Right lobe of liver (tissue), 6 donors: Measurements from ENCODE around the gene RPRD1B. TPM values are rescaled to one million over a fixed set of nuclear protein-coding genes. Genes with fewer than 3 reads are reported as not detected.
A peak's percentile ranks its signal among the peaks of the same experiment; 100 is the strongest.

Experiments
- ATAC-seq, 4 donors: fragments of 200-7000 bp; cut with Tn5 transposase; one replicate each; pipeline ENCODE4 v1.9.1; 2020; ENCODE audit warnings: mild to moderate bottlenecking in 4 of 4, moderate library complexity in 4 of 4
- DNase-seq, 3 donors: peaks; one replicate each; pipeline ENCODE4 v3.0.0-alpha.2; 2020
- H3K27ac ChIP-seq, 3 donors: fragments of 200-600 bp; one replicate each; pipeline ENCODE4 v1.8.0; 2022
- H3K27me3 ChIP-seq, 2 donors: fragments of 200-600 bp; one replicate each; pipeline ENCODE4 v1.8.0; 2022
- H3K36me3 ChIP-seq, 4 donors: fragments of 200-600 bp; sonication (generic) in 1 of 4; one replicate each; pipeline versions ENCODE4 v1.5.1 to v1.8.0; 2017 to 2022; ENCODE audit warnings: control low read depth in 1 of 4
- H3K4me1 ChIP-seq, 4 donors: fragments of 200-600 bp; sonication (generic) in 1 of 4; one replicate each; pipeline versions ENCODE4 v1.5.1 to v1.8.0; 2017 to 2022; ENCODE audit warnings: control low read depth in 1 of 4
- H3K4me3 ChIP-seq, 3 donors: fragments of 200-600 bp; one replicate each; pipeline ENCODE4 v1.8.0; 2022
- H3K9me3 ChIP-seq, 4 donors: fragments of 200-600 bp; sonication (generic) in 1 of 4; one replicate each; pipeline versions ENCODE4 v1.5.1 to v1.8.0; 2017 to 2022; ENCODE audit warnings: control low read depth in 1 of 4
- POLR2A ChIP-seq: fragments of 450-650 bp; IDR thresholded peaks from one replicate; pipeline ENCODE4 v1.6.1; 2017; ENCODE audit warnings: antibody characterized with exemption, mild to moderate bottlenecking
- WGBS: methylation state at CpG from one replicate; pipeline ENCODE4 v1.1.6; 2018; ENCODE audit warnings: low coverage, low lambda C conversion rate; ENCODE audit not compliant: insufficient coverage; ENCODE audit errors: missing lambda C conversion rate; 5-methylcytosine and 5-hydroxymethylcytosine counted together
- intact Hi-C, 2 donors: fragments of 100-400 bp; cut with DNase I; formaldehyde crosslinking; loops; one replicate each; pipeline versions ENCODE4 v1.11.2 to v1.14.1; 2022
- total RNA-seq, 6 experiments: library from RNA; depleted of rRNA in 2 of 6; stranded (reverse); fragments of >200 nt in 2 of 6; fragmentation: NEBNext Ultra II Directional in 3 of 6; extraction: Animal tissue kit (Norgen Biotek cat#: 25700) in 3 of 6; gene quantifications; one replicate each; pipeline versions ENCODE4 v1.1.0 to v1.2.4, GENCODE V29; 2016 to 2023
- TF ChIP-seq, protein P1 (sequence below), 4 donors: fragments of 200-600 bp in 3 of 4; fragments of 450-650 bp in 1 of 4; IDR thresholded peaks; one replicate each; pipeline versions ENCODE4 v1.5.1 to v1.8.0; 2016 to 2022; ENCODE audit warnings: antibody characterized with exemption in 4 of 4, mild to moderate bottlenecking in 2 of 4
- donor health status: DM: no; HTN: yes; CAD: no.
- donor health status: DM: no; HTN: no; CAD: no.
- donor health status: DM: no; HTN: no; CAD: no.
- donor health status: DM: no; HTN: yes; CAD: no.
- donor health status: DM: no; HTN: yes; CAD: no.

RPRD1B gene
- total RNA-seq, 6 experiments from 2014 or later, result 25.0 to 153 (median 37.9) TPM

- Histone ChIP-seq H3K36me3 (peaks cover 0 to 6% (median under 1%) of the 10 kb centered on the region in 4 donors), H3K27ac (no peak overlapping the region), H3K27me3 (no peaks in the 10 kb centered on the region), H3K4me3 (no peak overlapping the region), H3K9me3 (no peaks in the 10 kb centered on the region), H3K4me1 (peaks cover 0 to 43% (median 4%) of the 10 kb centered on the region in 4 donors)
- TF ChIP-seq POLR2A, result no peak
- TF ChIP-seq, protein P1, sequence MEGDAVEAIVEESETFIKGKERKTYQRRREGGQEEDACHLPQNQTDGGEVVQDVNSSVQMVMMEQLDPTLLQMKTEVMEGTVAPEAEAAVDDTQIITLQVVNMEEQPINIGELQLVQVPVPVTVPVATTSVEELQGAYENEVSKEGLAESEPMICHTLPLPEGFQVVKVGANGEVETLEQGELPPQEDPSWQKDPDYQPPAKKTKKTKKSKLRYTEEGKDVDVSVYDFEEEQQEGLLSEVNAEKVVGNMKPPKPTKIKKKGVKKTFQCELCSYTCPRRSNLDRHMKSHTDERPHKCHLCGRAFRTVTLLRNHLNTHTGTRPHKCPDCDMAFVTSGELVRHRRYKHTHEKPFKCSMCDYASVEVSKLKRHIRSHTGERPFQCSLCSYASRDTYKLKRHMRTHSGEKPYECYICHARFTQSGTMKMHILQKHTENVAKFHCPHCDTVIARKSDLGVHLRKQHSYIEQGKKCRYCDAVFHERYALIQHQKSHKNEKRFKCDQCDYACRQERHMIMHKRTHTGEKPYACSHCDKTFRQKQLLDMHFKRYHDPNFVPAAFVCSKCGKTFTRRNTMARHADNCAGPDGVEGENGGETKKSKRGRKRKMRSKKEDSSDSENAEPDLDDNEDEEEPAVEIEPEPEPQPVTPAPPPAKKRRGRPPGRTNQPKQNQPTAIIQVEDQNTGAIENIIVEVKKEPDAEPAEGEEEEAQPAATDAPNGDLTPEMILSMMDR (IDR thresholded peaks at IDR 0.05), result no peak
- 80% methylated on average over 5 of the region's 5 CpGs for WGBS
- no peak for ATAC-seq
- DNase-seq, result no peak
- intact Hi-C loops, result no loop called here
Observed at GRCh38 chr20:38036366-38036765, 2.8 kb downstream of the RPRD1B start.

DNA sequence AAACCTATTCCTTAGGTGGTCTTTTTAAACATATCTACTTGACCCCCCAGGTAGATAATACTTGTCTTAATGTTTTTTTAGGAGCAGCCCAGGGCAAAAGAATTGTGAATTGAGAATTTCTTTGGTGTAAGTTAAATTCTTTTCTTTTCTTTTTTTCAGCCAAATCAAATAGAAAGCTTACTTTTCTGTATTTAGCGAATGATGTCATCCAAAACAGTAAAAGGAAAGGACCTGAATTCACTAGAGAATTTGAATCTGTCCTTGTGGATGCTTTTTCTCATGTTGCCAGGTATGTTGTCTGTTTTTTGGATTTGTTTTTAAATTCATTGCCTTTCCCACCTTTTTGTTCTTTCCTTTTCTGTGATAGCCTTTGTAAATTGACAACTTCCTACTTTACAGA is 6.7 kb downstream of the RPRD1B start:
- Histone ChIP-seq H3K27me3 (no peaks in the 10 kb centered on the region), H3K4me3 (no peak overlapping the region), H3K4me1 (peaks cover 0 to 22% (median 4%) of the 10 kb centered on the region in 4 donors), H3K36me3 (peaks cover 2 to 22% (median 9%) of the 10 kb centered on the region in 4 donors), H3K27ac (no peak overlapping the region), H3K9me3 (no peaks in the 10 kb centered on the region)
- ATAC-seq, result peak in 1 of 4 donors; percentile 30
- TF ChIP-seq, protein P1 (IDR thresholded peaks at IDR 0.05), result no peak
- no peak for TF ChIP-seq POLR2A
- 14% methylated on average over 1 of the region's 1 CpG for WGBS
- intact Hi-C loops, result no loop called here
- no peak for DNase-seq

DNA sequence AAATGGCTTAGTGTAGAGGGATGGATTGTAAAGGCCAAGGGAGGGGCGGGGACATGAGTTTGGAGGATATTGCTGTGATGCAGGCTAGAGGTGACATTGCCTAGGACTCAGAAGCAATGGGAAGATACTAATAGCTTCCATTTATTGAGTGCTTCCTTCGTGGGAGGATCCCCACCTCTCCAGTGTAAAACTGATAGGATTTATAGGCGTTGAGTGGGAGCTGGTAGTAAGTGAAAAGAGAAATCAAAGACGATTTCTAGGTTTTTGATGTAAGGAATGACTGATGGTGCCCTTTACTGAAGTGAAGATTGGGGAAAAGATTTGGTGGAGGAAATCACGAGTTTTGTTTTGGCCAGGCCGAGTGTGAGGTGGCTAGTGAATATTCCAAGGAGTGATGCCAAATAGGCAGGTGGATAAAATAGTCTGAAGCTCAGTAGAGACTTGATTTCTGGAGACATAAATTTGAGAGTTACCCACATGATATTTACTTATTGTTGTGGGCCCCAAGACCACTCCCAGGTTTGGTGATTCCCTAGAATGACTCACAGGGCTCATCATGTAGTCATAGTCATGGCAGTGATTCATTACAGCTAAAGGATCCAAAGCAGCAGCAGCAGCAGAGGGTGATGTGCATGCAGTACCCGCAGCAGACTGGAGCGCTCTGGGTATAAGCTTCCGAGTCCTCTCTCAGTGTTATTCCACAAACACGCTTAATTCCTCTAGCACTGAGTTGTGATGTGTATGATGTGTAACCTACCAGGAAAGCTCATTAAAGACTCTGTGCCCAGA is 10.2 kb downstream of the RPRD1B start:
- WGBS, result 89% methylated on average over 7 of the region's 10 CpGs
- intact Hi-C loops, result no loop called here
- H3K4me3 ChIP-seq, result no peak overlapping the region
- TF ChIP-seq, protein P1 (IDR thresholded peaks at IDR 0.05), result no peak
- TF ChIP-seq POLR2A, result no peak
- no peaks in the 10 kb centered on the region for H3K9me3 ChIP-seq
- DNase-seq (no peak), ATAC-seq (peak in 1 of 4 donors; percentile 43)
- no peaks in the 10 kb centered on the region for H3K27me3 ChIP-seq
- no peak overlapping the region for H3K27ac ChIP-seq
- H3K36me3 ChIP-seq, result peaks cover 5 to 36% (median 9%) of the 10 kb centered on the region in 4 donors
- H3K4me1 ChIP-seq, result peaks cover 0 to 4% (median 0%) of the 10 kb centered on the region in 4 donors

DNA sequence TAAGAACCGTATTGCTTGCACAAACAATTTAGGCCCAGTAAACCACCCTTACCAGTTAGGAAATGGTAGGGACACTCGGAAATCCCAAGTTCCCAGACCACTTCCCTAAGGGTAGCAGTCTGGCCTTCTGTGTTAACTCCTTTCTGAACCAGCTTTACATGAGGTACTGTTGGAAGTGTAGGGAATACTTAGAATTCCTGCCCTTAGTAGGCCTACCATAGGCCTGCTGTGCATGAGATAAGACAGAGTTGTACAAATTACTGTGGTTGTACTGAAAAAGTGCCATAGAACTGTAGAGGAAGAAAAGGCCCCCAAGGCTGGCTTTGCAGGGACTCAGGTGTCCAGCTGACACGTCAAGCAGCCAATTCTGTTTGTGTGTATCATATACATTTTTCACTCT is 11.1 kb downstream of the RPRD1B start:
- ATAC-seq (no peak), DNase-seq (no peak)
- TF ChIP-seq POLR2A, result no peak
- TF ChIP-seq, protein P1 (IDR thresholded peaks at IDR 0.05), result no peak
- Histone ChIP-seq H3K27me3 (no peaks in the 10 kb centered on the region), H3K9me3 (no peaks in the 10 kb centered on the region), H3K4me1 (peaks cover 0 to 5% (median 0%) of the 10 kb centered on the region in 4 donors), H3K4me3 (no peak overlapping the region), H3K27ac (no peak overlapping the region), H3K36me3 (peaks cover 8 to 44% (median 9%) of the 10 kb centered on the region in 4 donors)
- WGBS, result 97% methylated on average over 3 of the region's 3 CpGs
- intact Hi-C loops, result no loop called here
